Esophagus (tissue), 2 donors: Measurements from ENCODE around the gene MDK. TPM values are rescaled to one million over a fixed set of nuclear protein-coding genes. Genes with fewer than 3 reads are reported as not detected.
A peak's percentile ranks its signal among the peaks of the same experiment; 100 is the strongest.

Experiments used
- H3K27ac ChIP-seq, 2 donors: one replicate each; pipeline ENCODE4 v1.5.1; 2013; ENCODE audit warnings: low read depth in 2 of 2, mild to moderate bottlenecking in 2 of 2, inconsistent platforms in 1 of 2, low read length in 1 of 2, moderate library complexity in 1 of 2
- H3K27me3 ChIP-seq, 2 donors: one replicate each; pipeline ENCODE4 v1.6.1; 2013; ENCODE audit warnings: low read length in 2 of 2, control low read depth in 1 of 2, mild to moderate bottlenecking in 1 of 2; ENCODE audit not compliant: insufficient read depth in 2 of 2, control insufficient read depth in 1 of 2
- H3K36me3 ChIP-seq, 2 donors: one replicate each; pipeline ENCODE4 v1.6.1; 2013; ENCODE audit warnings: low read length in 1 of 2; ENCODE audit not compliant: control insufficient read depth in 2 of 2, insufficient read depth in 2 of 2
- H3K4me1 ChIP-seq, 2 donors: one replicate each; pipeline ENCODE4 v1.6.1; 2013; ENCODE audit warnings: low read length in 1 of 2; ENCODE audit not compliant: control insufficient read depth in 2 of 2, insufficient read depth in 2 of 2
- H3K4me3 ChIP-seq, 2 donors: one replicate each; pipeline ENCODE4 v1.5.1; 2013; ENCODE audit warnings: low read length in 2 of 2, mild to moderate bottlenecking in 2 of 2, low read depth in 1 of 2, moderate library complexity in 1 of 2
- H3K9me3 ChIP-seq, 2 donors: one replicate each; pipeline ENCODE4 v1.6.1; 2013; ENCODE audit warnings: mild to moderate bottlenecking in 2 of 2, low read depth in 1 of 2, low read length in 1 of 2, moderate library complexity in 1 of 2; ENCODE audit not compliant: control insufficient read depth in 2 of 2, insufficient read depth in 1 of 2
- WGBS, 2 donors: extraction: QIAGEN DNeasy Blood & Tissue Kit; methylation state at CpG; one replicate each; pipeline ENCODE4 v1.1.7; 2013; 5-methylcytosine and 5-hydroxymethylcytosine counted together
- polyA plus RNA-seq, 2 donors: library from polyadenylated mRNA; stranded (reverse); fragments of 200-250 nt; gene quantifications; one replicate each; pipeline ENCODE4 v1.2.3, GENCODE V29; 2013
- donor health status: healthy with polysubstance abuse.
- donor health status: Bipolar disorder and iron deficiency.

The MDK gene
- polyA plus RNA-seq, 2 donors = 19.9 to 24.3 TPM

DNA sequence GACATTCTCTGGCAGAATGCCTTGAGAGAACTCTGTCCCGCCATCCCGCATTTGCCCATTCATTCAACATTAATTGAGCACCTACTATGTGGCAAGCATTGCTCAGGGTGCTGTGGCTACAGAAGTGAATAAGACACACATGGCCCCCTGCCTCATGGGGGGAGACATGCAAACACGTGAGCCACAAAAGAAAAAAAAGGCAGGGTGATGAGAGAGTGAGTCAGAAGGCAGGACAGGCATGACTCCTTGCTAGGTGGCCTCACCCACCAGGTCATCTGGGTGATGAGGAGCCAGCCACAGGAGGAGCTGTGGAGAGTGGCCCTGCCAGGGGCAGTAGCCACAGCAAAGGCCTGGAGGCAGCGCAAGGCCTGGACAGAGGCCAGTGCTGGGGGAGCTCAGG, 5.2 kb downstream of the MDK start:
- Histone ChIP-seq H3K4me1 (peaks cover 12 to 22% of the 10 kb centered on the region in 2 donors), H3K27me3 (peaks cover 4 to 11% of the 10 kb centered on the region in 2 donors), H3K9me3 (no peaks in the 10 kb centered on the region), H3K36me3 (no peaks in the 10 kb centered on the region), H3K27ac (no peak overlapping the region), H3K4me3 (no peak overlapping the region)
- 78 to 81% methylated on average over 4 of the region's 4 CpGs for WGBS, 2 donors

DNA sequence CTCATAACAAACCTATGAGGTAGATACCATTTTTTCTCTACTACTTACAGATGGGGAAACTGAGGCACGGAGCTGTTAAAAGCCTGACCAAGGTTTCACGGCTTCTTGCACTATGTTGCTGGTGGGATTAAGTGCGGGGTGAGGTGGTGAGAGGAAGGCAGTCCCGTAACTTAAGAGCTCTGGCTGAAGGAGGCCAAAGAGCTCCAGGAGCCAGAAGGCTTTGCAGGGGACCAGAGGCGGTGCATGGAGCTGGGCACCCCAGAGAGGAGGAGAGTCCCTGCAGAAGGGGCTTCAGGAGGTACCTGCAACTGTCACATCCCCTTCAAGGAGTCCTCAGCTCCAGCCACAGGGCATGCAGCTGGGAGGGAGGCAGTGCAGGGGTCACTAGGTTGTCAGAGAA, 6.0 kb downstream of the MDK start:
- H3K9me3 ChIP-seq = no peaks in the 10 kb centered on the region
- WGBS, 2 donors = 76 to 79% methylated on average over 5 of the region's 5 CpGs
- no peak overlapping the region for H3K4me3 ChIP-seq
- no peak overlapping the region for H3K27ac ChIP-seq
- peaks cover 4 to 19% of the 10 kb centered on the region in 2 donors for H3K27me3 ChIP-seq
- H3K36me3 ChIP-seq = no peaks in the 10 kb centered on the region
- peaks cover 19 to 22% of the 10 kb centered on the region in 2 donors for H3K4me1 ChIP-seq

DNA sequence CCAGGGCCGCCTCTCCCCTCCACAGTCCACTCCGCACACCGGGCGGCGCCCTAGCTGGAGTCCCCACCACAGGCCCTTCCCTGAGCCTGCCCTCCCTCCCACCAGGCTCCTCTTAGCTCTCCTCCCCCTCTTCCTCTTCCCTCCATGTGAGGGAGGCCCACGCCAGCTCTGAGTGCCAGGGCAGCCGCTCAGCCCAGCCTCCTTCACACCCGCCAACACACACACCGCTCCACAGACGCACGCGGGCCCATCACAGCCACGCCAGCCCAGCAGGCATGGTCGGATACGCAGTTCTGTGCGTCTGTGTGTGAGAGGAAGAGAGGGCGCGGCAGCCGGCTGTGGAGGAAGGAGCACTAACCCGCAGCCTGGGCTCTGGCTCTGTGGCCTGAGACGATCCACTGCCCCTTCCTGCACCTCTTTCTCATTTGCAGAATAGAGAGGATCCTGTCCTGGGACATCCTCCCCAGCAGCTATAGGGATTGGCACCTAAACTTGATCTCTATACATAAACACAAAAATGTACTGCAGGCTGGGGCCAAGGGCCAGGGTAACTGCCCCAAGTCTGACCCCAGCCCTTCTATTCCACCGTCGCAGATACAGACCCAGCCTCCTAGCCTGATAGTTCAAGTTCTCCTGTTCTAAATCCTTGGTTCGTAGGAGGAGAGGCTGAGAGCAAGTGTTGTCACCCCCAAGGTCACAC, 6.6 kb downstream of the MDK start:
- peaks cover 4 to 19% of the 10 kb centered on the region in 2 donors for H3K27me3 ChIP-seq

DNA sequence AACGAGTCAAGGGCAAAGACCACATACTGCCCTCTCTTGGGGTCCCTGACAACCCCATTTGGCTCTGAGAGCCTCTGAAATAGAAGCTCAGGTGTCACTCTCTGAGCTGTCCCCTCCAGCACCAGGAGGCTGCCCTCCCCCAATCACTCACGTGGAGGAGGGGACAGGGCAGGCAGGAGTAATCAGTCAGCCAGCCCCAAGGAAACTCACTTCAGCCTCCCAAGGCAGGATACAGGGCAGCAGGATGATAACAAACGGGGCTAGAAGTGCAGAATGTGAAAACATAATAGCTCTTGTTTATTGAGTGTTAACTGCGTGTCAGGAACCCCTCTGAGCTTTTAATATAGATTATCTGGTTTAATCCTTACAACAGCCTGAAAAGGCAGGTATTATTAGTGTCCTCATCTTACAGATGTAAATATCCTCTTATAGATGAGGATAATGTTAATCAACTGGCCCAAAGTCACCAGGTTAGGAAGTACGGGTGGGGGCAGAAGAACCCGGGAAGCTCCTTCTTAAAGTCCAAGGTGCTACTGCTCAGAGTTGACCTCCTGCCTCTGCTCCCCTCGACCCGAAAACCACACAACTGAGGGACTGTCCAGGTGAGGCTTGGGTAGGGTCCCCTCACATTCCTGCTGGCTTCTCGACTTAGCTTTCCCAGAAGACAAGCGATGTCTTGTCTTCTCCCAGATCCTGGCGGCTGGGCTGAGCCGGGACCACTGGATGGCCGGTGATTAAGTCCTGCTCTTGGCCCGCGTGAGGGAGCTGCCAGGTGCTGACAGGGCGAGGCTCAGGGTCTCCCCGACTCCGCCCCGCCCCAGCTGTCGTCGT, 7.4 kb downstream of the MDK start:
- peak overlapping the region in 1 of 2 donors; percentile 26 for H3K4me3 ChIP-seq
- no peaks in the 10 kb centered on the region for H3K36me3 ChIP-seq
- WGBS, 2 donors = 6 to 7% methylated on average over 21 of the region's 21 CpGs
- H3K27ac ChIP-seq = no peak overlapping the region
- H3K4me1 ChIP-seq = peaks cover 19 to 22% of the 10 kb centered on the region in 2 donors
- no peaks in the 10 kb centered on the region for H3K9me3 ChIP-seq
- H3K27me3 ChIP-seq = peaks cover 4 to 19% of the 10 kb centered on the region in 2 donors

More for the DNA sequence above, 6.6 kb downstream of the MDK start:
- Histone ChIP-seq H3K4me3 (no peak overlapping the region), H3K4me1 (peaks cover 19 to 22% of the 10 kb centered on the region in 2 donors), H3K9me3 (no peaks in the 10 kb centered on the region), H3K36me3 (no peaks in the 10 kb centered on the region), H3K27ac (no peak overlapping the region)
- WGBS, 2 donors = 23 to 24% methylated on average over 18 to 24 of the region's 24 CpGs

DNA sequence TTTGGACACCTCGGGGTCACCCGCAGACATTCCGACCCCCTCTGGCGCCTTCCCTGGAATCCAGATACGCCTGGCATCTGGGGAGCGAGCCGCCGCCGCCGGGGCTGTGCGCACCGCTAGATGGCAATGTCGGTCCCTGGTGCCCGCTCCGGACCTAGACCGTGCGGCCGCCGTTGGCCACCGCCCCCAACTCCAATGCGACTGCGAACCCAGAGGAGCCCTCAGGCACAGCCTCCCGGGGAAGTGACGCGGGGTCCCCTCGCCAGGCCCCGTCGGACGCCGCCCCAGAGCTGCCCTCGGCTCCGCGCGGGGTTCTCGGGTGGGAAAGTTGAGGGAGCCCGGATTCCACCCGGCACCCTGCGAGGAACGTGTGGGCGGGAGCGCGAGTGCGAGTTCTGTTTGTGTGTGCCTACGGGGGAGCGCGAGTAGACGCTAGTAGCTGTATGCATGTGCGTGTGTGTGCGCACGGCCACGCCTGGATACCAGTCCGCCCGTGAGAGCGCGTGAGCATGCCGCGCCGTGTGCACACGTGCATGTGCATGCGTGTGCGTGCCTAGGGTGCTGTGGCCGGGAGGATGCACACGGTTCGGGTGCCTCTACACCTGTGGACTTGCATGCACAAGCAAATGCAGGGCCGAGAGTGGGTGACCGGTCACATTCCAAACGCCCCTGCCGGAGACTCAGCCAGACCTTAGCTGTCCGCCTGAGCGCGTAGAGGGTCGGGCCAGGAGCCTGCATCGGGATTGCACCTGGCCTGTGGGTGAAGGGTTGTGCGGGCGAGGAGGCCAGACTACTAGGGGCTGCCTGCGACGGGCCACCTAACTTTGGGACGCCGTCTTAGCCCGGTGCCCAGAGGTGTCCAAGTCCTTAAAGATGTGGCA, 8.2 kb downstream of the MDK start:
- Histone ChIP-seq H3K27ac (no peak overlapping the region), H3K27me3 (peaks cover 4 to 19% of the 10 kb centered on the region in 2 donors), H3K4me1 (peaks cover 19 to 22% of the 10 kb centered on the region in 2 donors), H3K4me3 (peak overlapping the region; percentile 20 to 26), H3K9me3 (no peaks in the 10 kb centered on the region), H3K36me3 (no peaks in the 10 kb centered on the region)
- WGBS, 2 donors = 1 to 2% methylated on average over 80 of the region's 80 CpGs

DNA sequence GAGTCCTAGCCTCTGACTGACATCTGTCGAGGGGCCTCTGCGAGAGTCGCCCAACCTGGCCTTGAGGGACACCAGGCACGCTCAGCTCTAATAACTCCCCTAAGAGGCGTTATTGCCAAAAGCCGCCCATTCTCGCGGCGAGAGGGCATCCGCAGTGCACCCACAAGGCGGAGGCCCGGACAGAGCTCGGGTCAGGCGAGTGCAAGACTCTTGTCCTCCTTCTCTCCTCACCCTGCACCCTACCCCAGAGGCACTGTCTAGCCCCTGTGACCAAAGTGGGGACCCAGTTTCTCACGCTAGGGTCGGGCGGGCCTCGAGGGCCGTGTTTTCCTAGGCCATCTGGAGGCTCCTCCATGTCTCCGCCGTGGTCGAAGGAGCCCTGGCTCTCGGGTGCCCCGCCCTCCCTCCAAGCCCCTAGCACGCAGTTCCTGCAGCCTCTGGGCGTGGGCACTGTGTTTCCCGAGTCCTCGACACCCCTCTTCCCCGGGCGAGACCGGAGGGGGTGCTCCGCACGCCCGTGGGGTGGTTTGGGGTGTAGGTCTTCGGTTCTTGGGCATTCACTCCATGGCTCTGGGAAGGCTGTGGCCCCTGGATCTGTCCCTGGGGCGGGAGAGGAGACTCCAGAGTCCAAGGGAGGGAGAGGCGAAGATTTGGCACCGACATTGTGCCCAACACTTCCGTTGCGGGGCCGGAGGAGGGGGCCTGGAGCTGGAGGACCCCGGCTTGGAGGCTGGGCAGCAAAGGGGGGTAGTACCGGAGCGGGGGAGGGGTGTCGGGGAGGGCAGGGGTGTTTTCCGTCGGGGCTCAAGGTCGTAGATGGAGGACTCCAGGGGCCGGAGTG, 9.1 kb downstream of the MDK start:
- Histone ChIP-seq H3K4me1 (peaks cover 19 to 22% of the 10 kb centered on the region in 2 donors), H3K4me3 (peak overlapping the region in 1 of 2 donors; percentile 26), H3K36me3 (no peaks in the 10 kb centered on the region), H3K27ac (no peak overlapping the region), H3K27me3 (peaks cover 4 to 19% of the 10 kb centered on the region in 2 donors), H3K9me3 (no peaks in the 10 kb centered on the region)
- 6 to 7% methylated on average over 47 to 49 of the region's 49 CpGs for WGBS, 2 donors

DNA sequence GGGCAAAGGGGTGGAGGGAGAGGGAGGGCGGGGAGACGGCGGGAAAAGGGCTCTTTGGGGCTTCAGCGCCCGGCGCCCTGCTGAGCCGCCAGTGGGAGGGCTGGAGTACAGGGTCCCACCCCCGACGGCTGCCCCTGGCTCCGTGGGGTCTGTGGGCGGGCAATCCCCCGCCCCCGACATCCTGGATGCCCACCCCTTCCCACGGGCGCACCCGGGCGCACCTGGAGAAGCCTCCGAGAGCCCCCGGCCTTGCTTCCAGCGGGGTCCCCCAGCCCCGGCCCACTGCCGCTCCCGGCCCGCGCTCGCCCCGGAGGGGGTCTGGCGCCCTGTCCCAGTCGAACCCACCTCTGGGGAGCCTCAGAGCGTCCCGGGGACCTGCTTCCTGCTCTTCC, 9.7 kb downstream of the MDK start:
- Histone ChIP-seq H3K27ac (no peak overlapping the region), H3K4me1 (peaks cover 19 to 22% of the 10 kb centered on the region in 2 donors), H3K9me3 (no peaks in the 10 kb centered on the region), H3K36me3 (peaks cover 0 to 5% of the 10 kb centered on the region in 2 donors), H3K27me3 (peaks cover 4 to 19% of the 10 kb centered on the region in 2 donors), H3K4me3 (peak overlapping the region in 1 of 2 donors; percentile 46)
- WGBS, 2 donors = 0 to 1% methylated on average over 11 to 31 of the region's 31 CpGs

DNA sequence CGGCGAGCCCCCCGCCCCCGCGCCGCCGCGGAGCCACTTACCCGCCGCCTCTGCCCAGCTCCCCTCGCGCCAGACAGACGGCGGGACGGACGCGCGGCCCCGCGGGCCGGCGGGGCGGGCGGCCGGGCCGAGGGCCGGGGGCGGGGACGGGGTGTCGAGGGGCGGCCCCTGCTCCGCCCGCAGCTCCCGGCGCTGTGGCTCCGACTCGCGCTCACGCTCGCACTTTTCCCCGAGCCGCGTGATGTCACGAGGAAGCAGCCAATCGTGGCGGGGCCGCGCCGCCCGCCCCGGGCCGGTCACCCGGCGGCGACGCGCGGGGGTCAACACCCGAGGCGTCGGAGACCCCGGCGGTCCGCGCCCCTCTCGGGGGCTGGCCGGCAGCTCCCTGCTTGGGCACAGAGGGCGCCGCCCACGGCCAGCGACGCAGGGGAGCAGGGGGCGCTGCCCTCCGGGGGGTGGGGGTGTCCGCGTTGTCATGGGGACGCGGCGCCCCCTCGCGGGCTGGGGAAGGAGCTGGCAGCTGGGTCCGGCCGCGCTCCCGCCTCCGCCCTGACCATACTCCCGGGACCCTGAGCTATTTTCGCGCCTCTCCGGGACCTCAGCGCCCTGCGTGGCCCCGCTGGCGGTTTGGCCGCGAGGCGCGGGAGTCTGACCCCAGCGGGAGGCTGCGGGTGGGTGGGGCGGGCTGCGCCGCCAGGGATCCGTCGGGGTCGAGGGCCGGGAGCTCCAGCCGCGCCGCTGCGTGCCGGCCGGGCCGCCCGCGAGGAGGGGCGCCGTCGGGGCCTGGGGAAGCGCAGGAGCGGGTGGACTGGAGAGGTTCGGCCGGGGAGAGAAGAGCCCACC, 10.3 kb downstream of the MDK start, which contains the start of gene CHRM4:
CHRM4 (minus strand) TSS at position 199 of the 843 bp plus-strand sequence. CDS start 5,219 bp downstream, outside the sequence.
- Histone ChIP-seq H3K4me1 (peaks cover 19 to 22% of the 10 kb centered on the region in 2 donors), H3K36me3 (peaks cover 3 to 6% of the 10 kb centered on the region in 2 donors), H3K9me3 (no peaks in the 10 kb centered on the region), H3K4me3 (peak within 1 kb of the TSS; percentile 24 to 46), H3K27ac (no peak within 1 kb of the TSS), H3K27me3 (peaks cover 4 to 19% of the 10 kb centered on the region in 2 donors)
- WGBS, 2 donors = 1 to 2% methylated on average over 83 to 123 of the region's 123 CpGs
